Activated CD8-positive, alpha-beta memory T cell treated with anti-CD3 and anti-CD28 coated beads for 24 hours (primary cell): Measurements from ENCODE around the gene TDP1.

Experiments used
- DNase-seq: peaks from one replicate; pipeline ENCODE4 v3.0.0-alpha.2; 2020

The TDP1 gene

DNA sequence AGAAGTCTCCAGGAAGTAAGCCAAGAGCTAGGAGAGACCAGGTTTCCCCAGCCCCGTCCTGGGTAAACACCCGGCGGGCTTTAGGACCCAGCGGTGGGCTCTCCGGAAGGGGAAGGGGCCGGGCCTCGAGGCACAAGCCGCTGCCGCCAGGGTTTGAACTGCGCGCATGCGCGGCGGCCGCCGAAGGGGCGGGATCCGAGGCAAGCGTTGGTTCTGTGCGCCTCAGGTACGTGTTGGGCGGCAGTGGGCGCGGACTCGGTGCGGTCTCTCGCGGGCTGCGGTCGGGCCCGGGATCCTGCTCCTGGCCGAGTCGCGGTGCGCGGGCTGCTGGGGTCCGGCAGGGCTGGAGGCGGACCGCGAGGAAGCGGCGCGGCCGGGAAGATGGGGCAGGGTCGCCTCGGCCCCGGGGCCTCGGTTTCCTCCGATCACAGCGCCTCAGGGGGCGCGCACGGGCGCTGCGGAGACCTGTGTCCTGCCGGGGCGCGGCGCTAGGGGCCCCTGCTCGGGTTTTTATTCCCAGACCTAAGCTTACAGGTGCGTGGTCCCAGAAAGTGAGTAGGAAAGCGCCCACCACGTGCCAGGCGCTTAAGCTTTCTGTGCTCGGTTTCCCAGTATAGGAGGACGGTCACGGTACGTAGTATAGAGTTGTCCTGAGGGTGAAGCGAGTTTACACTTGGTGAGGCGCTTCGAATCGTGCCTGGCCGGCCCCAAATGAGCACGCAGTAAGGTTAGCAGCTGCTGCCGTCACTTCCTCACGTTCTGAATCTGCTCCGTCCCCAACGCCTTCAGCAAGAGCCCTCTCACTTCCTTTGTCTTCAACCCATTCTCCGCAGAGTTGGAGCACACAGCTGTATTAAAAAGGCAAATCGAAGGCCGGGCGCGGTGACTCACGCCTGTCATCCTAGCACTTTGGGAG lies at the start of gene TDP1:
Gene TDP1 (plus strand): TSS at position 183 of the 916 bp plus-strand sequence. CDS start 7,188 bp downstream, outside the sequence.
- DNase-seq, result peak; percentile 97

DNA sequence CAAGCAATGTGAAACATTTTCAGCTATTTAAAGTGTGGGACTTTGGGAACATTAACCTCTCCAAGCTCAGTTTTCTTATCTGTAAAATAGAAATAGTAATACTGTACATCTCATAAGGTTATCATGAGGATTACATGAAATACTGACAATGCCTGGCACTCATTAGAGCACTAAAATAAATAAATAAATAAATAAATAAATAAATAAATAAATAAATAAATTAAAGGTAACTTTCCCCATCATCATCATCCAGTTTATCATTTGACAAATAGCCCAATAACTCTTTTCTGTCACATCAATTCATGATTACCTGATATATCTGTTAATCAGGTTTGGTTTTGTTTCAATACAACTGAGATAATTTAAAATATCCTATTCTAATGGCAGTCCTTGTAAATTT lies 49.7 kb upstream of the TDP1 start:
- DNase-seq, result no peak

DNA sequence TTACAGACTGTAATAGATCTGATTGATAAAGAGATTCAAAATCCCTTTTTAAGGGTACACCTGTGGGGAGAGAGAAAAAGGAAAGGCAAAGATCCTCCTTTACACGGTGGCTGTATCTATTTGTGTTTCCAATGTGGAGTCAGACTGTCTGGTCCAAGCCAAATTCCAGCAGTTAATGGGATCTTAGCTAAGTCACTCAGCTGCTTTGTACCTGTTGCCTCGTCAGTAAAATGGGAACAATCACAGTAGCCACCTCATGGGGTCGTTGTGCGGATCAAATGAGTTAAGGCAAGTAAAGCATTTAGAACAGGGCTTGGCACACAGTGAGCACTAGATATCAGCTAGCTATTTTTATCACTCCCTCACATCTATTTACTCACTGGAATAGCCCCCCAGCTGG lies 48.1 kb upstream of the TDP1 start:
- no peak for DNase-seq

DNA sequence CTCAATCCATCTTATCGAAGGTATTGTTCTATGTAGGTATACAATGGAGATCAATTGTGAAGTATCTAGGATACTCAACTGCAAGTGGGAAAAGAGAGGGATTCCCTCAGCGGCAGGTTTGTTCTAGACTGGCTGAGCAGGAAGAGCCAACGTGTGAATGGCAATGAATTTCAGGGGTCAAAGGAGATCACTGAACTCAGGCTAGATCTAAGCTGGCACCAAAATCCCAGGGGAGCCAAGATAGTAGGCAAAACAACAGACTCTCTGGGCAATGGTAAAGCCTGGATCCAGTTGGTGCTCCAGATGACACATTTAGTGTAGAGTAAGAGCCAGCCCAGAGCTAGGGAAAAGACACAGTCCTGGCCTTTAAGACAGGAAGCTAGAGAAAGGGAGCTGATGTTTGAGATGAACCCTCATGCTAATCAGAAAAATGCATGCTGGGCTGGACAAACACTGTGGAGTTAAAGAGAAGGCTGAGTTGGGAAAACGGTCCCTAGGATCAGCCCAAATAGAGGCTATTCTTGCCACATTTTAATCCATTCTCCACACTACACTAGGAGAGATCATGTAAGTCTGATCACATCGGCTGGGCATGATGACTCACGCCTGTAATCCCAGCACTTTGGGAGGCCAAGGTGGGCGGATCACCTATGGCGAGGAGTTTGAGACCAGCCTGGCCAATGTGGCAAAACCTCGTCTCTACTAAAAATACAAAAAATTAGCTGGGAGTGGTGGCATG lies 46.8 kb upstream of the TDP1 start:
- DNase-seq, result no peak

DNA sequence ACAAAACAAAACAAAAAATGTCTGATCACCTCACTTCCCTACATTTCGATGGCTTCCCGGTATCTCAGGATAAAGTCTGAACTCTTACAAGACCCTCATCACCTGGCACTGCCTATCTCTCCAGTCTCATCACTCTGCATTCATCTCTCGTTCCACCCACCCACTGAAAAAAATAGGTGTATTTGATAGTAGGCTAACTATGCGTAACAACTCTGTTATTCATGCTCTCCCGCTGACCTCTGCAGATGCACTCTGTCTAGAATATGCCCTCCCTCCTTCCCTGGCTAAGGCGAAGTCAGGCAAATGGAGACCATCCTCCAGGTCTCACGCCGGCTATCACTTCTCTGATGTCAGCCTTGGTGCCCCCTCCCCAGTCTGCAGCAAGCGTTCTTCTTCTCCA lies 46.1 kb upstream of the TDP1 start:
- DNase-seq, result no peak

DNA sequence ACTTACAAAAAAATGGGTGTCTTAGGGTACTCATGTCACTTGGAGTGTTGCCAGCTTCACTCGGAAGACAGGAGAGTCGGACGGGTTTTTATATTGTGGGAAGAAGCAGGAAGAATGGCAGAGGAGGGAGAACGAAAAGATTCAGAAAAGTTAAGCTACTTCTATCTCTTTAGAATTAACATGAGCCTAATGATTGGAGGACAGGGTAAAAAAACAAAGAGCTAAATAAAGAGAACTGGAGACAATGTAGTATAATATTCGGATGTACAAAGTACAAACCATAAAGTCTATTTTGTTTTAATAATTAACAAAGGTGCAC lies 45.1 kb upstream of the TDP1 start:
- no peak for DNase-seq

DNA sequence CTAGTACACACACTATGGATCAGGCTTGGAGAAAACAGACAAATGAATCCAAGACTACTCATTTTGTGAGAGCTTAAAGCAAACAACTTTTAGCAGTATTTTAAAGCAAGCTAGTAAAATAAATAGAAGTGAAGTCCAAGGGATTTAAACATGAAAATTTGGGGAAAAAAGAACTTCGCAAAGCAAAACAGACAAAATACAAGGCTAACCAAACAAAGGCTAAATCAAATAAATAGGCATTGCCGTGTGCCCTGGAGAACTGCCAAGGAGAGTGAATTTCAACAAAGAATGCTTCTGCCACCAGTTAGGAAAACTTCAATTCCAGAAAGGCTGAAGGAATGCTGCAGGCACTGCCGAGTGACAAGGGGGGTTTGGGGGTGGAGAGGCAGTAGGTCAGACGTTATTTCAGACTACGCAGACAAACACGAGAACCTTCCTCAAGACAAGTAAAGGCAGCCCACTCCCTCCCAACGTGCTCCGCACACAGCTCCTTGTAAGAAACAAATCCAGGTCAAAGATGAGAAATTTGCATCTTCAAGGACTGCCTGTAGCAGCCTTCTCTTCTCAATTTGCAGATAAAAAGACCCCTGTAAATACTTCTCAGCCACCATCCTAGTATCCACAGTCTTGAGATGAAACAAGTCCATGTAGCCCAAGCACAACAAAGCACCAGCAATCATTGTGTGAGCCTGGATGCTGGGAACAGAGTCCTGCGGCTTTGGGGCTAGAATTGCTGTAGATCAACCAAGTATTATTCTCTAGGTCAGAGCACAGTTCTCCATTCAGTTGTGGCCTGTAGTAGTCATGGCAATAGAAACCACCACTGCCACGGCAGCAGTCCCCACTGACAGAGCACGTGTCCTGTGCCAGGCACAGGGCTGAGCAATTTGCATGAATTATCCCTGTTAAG lies 44.5 kb upstream of the TDP1 start:
- no peak for DNase-seq

DNA sequence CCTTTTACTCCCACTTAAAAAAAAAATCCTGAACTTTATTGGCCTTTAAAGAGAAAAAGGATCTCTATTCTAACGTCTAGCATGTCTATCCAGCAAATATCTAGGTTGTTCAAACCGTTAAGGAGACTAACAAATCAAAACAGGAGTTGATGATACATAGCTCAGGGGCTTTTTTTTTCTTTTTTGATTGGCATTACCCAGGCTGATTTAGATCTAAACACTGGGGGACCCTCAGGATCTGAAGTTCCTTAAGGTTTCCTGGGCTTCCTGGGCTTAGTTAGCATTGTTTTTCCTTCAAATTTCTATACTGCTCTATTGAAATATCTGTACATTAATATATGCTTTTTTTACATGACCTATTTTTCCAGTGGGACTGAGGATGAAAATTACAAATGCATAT lies 43.5 kb upstream of the TDP1 start:
- DNase-seq, result no peak

DNA sequence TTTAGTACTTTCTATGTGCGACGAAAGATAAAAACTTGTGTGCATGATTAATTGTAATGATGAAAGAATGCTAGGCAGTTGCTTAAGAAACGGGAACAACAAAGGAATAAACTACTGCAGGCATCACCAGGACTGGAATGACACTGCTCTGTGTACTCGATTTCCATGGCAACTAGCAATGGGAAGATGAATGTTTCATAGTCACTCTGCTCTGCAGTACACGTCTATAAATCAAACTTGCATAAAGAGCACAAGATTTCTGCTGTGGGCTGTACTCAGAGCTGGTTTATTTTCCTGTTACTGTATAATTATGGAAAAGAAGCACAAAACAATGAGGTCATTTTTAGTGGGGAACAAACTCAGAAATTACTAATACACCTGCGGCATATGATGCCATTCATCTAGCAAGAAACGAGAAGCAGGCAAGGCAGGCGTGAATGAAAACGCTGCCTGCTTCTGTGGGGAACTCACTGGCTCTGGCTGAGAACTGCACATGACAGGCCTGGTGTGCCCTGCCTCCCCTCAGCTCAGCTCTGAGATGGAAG lies 43.0 kb upstream of the TDP1 start:
- DNase-seq, result no peak

DNA sequence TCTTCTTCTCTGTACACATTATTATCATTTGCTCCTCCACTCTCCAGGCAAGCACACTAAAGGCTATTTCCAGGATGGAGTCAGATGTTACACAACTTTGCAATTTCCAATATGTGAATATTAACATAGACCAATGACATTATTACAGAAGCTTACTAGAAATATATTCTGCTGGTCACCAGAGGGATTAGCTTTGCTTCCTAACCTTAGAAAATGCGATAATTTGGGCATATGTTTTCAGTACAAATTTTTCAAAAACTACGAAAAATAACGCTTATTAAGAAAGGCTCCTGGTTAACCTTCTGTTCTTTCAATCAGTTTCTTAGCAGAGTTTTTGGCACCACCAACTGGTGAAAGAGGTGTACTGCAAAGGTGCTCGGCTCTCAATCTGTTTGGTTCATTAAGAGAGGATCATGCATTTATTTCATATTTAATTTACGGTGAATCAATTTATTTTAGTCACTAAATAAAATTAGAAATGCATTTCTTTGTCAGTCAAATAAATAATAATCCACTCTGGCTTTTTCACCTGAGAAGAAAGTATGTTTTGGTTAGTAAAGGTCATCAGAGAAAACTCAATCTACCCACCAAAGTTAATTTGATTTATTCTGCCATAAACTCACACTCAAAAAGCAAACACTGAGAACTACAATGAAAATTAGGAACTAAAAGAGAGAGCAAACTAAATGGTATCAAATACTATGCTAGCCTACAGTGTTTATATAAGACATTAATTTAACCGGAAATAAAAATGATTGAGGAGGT lies 40.4 kb upstream of the TDP1 start:
- peak; percentile 79 for DNase-seq

DNA sequence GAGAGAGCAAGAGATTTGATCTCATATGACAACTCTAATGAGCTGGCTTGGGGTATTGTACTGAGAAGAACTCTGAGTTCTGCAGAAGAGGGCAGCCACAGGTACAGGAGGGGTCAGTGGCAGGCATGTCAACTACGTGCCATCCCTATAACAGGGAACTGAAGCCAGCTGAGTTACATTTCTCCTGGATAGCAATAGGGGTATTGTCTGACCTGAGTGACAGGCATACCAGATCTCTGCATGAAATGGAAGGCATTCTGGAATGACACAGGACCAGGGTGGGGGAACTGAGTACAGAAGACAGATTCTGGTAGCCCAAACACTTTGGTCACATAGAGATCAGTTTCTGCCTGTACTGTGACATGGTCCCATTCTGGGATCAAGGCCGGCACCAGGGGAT lies 37.0 kb upstream of the TDP1 start:
- no peak for DNase-seq

DNA sequence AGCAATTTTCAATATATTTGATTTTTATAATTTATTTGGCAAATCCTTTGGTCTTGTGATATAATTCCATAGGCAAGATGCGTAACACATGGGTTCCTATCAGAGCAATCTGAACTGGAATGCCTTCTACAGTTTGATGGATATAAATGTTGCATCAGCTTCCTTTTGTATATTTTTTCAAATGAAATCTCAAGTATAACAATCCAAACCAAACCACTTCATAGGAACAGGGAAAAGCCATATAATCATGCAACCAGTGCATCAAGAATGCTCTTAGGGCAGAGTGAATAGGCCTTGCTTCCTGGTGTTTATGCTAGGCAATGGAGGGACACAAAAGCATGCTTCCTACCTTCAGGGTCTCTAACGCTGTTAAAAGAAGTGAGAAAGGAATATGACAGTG lies 35.7 kb upstream of the TDP1 start:
- DNase-seq, result no peak

DNA sequence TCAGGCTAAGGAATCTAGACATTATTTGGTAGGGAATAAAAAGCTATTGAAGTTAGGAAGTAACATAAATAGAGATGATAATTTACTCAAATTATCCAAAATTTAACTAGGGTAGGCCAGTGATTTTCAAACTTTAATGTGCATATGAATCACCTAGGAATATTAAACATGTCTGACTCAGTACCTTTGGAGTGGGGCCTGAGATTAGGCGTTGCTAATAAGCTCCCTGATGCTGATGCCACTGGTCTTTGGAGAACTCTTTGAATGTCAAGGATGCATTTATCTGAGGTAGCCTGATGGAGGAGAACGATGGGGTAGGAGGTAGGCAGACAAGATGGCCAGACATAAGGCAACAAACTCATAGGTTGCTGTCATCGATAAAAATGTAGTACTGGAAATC lies 34.4 kb upstream of the TDP1 start:
- no peak for DNase-seq

DNA sequence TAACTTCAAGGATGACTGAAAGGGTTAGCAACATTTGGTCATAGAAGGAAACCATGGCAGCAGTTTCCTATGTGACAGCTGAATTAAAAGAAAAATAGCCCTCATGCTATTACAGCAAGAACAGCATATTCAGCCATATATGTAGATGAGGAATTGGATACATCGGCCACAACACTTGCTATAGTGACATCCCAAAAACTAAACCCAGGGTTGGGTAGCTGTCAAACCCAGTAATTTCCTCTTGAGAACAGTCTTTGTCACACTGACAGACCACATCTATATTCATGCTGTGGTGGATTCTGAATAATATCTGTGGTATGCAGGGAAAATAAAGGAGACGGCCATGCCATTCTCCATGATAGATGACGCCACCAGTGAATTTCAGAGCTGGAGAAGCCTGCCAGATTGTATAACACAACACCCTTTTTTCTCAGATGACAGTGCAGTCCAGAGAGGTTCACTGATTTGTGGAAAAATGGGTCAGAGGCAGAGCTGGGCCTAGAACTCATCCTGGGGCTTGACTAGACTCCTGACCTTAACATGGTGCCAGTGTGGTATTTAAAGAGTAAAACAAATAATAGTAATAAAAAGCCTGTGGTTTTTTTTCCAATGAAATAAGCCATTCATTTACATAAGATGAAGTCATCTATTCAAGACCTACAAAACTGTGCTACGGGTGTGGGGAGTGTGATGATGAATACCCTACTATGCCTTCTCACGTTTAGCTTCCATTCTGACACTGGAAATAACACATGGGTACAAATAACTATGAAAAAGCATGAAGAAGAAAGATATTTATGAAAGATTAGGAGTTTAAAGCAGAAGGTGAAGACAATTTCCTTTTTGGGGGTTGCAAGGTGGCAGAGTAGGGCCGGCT lies 33.5 kb upstream of the TDP1 start:
- DNase-seq, result no peak

DNA sequence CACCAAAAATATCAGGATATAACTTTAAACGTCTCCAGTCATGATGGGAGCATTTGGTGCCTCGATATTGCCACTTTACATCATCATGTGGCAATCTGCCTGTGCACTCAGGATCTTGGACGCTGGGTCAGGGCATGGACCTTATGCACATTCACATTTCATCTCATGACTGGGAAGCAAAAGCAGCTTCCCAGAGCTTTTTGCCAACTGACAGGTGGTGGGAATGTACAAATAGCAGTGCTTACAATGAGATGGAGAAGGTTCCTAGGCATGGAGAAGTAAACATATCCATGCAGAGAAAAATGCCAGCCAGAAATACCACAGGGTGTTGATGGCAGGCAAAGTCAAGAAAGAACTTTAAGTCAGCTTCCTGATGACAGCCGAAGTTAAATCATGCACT lies 31.5 kb upstream of the TDP1 start:
- DNase-seq, result no peak

DNA sequence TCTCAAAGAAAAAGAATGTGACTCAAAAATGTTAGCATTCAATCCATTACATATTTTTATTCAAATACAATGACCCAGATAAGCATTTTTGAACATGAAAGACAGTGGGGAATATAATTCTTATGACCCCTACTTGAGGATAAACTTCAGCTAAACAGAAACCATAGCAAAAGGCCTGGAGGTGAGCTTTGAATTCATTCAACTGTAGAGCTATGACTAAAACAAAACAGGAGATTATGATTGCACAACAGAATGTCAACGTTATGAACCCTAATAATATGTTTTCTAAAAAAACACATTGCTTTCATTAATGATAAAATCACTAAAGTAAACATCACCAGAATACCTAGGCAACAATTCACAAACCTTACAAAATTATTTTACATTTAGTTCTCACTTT lies 29.0 kb upstream of the TDP1 start:
- no peak for DNase-seq

DNA sequence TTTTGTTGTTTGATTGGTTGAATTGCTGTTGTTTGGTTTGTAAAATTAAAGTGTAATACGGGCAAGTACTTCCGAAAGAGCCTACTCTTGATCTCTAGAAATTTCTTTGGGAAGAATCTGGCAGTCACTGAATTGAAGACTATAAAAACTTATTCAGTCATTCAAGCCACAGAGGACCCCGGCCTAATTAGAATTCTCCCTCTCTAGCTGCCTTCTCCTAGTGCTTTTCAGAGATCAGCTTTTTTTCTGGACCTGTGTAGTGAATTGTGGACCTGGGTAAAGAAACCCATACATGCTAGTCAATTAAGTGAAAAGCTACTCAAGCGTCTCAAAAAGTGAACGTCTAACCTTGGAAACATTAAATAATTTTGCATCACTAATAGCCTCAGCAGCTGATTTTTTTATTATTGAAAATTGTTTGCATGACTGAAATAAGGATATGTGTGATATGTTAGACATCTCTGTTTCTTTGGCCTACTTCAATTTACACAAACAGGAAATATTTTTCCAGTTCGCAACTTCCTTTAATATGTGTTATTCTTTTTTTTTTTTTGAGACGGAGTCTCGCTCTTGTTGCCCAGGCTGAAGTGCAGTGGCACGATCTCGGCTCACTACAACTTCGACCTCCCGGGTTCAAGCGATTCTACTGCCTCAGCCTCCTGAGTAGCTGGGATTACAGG lies 28.4 kb upstream of the TDP1 start:
- no peak for DNase-seq

DNA sequence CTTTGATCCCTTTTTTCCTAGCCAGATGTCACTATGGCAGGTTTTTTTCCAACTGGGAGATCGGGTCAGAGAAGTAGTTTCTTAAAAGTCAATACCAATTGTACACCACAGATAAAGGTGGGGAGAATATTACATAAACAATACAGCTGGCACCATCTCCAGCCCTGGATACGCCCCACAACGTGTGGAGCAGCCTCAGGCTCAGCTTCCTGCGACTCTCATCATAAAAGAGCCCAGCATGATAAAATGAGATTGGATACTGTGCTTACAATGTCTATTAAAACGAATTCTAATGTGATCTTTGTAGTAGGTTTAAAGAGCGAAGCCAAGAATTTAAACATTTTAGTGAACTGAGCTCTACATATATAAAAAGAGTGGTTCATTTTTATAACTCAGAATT lies 22.7 kb upstream of the TDP1 start:
- no peak for DNase-seq

DNA sequence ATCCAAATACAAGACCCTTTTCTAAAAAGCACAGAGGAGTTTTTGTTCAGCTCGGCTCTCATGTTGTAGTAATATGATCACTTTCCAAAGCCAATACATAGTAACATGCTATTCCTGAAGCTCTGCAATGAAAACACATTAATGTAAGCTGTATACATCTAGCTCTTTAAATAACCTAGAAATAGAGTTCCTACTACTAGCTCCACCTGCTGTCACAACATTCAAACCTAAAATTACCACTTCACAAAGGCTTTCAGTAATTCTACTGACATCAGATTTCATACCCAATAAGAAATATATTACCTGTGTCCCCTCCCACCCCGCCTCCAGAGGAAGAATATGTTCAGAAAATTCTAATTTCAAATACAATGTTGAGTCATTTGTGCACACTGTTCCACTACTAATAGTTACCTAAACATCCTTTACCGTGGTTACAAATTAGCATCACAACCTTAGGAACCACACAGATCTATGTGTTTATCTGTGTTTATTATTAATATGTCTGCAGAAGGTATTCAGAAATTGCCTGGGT lies 19.0 kb upstream of the TDP1 start:
- DNase-seq, result no peak

DNA sequence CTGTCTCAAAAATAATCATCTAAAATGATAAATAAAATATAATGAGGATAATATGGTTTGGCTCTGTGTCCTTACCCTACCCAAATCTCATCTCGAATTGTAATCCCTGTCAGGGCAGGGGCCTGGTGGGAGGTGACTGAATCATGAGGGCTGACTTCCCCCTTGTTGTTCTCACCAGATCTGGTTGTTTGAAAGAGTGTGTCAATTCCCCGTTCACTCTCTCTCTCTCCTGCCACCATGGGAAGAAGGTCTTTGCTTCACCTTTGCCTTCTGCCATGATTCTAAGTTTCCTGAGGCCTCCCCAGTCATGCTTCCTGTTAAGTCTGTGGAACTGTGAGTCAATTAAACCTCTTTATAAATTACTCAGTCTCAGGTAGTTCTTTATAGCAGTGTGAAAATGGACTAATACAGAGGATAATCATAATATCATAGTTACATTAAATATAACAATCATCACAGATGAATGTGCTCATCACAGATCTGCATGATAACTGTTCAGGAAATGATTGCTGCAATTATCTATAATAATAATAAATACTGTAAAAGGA lies 13.8 kb upstream of the TDP1 start:
- DNase-seq, result no peak
